HG03039 (cell line): ENCODE measurements around the gene KLF7.

Source experiments
- ATAC-seq: cut with Tn5 transposase; IDR thresholded peaks from one replicate; pipeline ENCODE4 v1.9.1; 2021; ENCODE audit warnings: mild to moderate bottlenecking, moderate library complexity; ENCODE audit not compliant: unreplicated experiment

Gene KLF7

DNA sequence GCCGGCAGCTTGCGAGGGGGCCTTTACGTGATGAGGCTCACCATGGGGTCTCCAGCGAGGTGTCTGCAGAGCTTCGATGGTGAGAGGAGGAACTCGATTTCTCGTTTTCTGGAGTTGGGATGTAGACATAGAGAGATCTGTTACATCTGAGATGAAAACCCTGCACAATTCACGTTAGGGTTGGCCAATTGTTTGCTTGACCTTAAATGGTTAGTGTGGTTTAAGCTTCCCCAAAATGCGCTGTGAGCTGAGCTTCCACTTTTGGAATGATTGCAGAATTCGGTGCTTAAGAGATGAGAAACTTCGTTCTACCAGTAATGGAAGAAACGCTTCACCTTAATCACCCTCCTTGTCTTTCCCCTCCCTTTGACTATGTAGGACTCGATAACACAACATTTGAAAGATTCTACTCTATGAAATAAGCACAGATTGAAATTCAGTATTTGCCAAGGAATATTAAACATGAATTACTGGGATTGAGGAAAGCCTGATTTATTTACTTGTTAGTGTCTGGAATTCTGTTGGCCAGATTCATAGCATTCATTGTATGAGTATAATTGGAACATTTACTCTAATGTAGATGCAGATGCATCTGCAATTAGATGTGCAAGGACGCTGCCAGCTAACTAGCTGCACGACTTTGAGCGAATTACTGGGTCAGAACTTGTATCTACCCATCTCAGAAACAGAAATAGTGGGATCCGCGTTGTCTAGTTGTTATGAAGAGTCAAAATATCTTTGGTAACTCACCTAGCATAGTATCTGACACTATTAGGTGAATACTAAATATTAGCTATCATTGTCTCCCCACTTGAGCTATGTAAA, 1.6 kb upstream of the KLF7 start:
- no peak for ATAC-seq

GRCh38 chr2:207166349-207167098, 776 bp upstream of the KLF7 start:
- ATAC-seq: peak; percentile 43

- peak; percentile 94 for ATAC-seq
These were observed 246 bp upstream of the KLF7 start for GRCh38 chr2:207166039-207166348.

DNA sequence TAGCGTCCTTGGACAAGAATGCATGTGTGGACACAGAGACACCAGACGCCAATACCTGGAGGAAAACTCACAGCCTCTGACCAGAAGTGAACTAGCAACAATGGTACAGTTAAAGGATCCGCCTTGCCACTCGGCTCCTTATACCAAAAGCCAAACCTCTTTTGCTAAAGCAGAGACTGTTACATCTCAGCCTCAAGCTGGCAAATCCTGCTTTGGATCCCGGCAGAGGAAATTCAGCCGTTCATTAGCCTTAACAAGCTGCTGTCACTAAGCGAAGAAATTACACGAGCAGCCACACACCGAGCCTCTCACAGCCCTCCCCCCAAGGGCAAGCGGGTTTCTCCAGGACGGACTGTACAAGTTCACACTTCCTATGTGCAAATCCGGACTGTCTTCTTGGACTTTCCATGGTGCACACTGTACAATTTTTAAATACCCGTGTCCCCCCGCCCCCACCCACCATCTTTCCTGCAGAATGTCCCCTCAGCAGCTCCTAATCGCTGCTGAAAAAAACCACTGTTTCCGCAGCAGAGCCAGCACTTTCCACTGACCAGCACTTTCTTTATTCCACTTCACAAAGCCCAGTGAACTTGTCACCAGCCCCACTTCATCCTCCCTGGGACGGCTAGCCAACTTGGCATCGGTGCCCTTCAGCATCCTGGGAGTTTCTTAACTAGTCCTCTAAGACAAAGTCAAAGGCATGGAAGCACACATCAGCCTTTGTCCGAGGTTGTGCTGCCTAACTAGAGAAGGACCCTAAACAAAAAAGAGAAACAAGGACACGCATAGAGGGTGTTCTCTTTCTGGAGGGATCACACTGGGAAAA, 1.5 kb downstream of the KLF7 start:
- no peak for ATAC-seq

GRCh38 chr2:207163756-207164005, 2.1 kb downstream of the KLF7 start:
- ATAC-seq: no peak

DNA sequence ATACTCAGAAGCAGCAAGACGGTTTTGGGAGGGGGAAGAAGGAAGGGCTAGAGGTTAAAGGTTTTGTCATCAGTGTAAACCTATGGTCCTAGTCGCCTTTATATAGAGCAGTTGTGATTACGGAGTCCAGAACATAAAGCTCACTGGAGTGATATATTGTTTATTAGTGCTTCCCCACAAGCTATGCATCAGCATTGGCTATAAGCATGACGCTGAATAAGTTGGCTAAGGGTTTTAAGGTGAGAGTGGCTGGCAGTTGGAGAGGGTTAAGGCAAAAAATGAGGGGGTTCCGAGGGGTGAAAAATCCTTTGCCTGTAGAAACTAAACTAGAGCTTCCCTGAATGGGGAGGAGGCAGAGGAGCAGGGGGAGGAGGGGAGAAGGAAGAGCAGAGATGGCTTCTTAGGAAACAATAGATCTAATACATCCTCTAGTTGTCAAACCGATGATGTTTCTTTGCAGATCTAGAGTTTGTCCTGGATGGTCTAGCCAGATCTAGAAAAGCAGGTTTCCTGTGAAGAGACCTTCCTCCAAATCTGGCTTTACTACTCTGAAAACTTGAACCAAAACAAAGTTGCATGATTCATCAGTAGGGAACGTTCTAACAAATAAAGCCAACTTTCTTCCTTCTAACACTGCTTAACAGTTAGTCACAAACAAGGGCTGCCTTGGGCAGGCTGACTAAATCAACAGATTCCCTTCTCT, 2.5 kb downstream of the KLF7 start:
- no peak for ATAC-seq

DNA sequence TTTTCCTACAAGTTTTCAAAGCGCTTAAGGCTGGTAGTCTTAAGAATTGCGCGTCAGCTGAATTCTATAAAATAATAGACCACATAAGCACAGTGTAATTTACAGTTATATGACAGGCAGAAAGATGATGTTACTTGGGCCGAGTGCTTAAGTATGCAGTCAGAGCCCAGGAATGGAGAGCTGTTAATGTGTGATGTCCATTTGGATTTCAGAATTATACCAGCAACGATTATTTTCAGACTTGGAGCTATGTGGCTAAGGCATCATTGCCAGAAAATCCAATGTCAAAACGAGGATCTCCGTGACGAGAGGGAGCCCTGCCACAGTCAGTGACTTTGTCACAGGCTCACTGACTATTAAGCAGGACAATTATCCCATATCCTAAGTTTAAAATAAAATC, 3.4 kb downstream of the KLF7 start:
- ATAC-seq: no peak

- ATAC-seq: no peak
These were observed 4.3 kb downstream of the KLF7 start for GRCh38 chr2:207161247-207162123.

- no peak for ATAC-seq
These were observed 5.6 kb downstream of the KLF7 start for GRCh38 chr2:207160115-207160514.

- ATAC-seq: no peak
These were observed 6.7 kb downstream of the KLF7 start for GRCh38 chr2:207159002-207159401.

- no peak for ATAC-seq
These were observed 8.0 kb downstream of the KLF7 start for GRCh38 chr2:207157731-207158130.

DNA sequence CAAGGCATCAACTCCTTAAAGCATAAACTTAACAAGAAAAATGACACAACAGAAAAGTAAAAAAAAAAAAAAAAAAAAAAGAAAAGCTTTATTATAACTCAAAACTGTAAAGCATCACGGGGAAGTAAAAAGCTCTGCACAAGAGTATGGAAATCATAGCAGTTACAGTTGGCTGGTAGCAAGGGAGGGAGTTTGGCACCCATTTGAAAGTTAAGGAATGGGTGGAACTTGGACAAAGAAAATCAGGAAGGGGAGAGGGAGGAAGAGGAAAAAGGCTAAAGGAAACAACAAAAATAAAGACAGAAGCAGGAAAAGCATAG, 8.6 kb downstream of the KLF7 start:
- no peak for ATAC-seq

GRCh38 chr2:207156451-207157161, 9.1 kb downstream of the KLF7 start:
- ATAC-seq: peak; percentile 77

DNA sequence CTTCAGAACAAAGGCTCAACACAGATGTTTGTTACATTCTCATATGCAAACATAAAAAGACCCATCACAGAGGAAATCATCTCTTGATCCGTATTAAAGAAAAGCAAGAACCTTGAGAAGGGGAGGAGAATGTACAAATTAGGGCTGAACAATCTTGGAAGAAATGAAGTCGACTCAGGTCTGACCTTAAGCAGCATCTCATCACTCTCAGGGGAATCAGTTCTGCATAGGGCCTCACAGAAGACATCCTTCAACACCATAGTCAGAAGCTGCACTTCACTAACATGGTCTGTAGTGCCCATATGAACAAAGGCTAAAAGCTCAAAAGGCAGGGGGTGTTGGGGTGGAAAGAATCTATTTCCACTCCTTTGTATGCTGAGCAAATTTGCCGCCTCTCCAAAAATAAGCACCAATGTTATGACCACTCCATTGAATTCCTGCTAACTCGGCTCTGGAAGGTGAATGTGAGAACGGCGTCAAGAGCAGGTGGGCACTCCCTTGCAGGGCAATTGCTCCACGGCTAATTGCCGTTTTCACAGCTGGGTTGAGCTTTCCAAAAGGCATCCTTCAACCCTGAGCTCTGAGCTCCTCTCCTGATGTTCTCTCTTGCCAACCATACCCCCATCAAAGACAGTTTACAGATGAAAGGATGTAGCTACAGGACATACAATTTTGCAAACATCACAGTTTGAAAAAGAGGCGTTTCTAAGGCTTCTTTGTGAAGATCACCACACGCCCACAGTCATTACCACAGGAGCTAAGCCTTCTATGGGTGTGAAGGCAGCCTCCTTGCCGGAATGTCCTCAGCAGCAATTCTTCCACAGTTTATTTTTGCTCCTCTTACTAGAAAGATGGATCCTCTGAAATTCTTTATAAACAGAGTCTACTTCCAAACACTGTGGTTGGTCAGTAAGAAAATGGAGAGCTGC, 10.0 kb downstream of the KLF7 start:
- ATAC-seq: no peak

- ATAC-seq: no peak
These were observed 10.9 kb downstream of the KLF7 start for GRCh38 chr2:207154556-207155510.

DNA sequence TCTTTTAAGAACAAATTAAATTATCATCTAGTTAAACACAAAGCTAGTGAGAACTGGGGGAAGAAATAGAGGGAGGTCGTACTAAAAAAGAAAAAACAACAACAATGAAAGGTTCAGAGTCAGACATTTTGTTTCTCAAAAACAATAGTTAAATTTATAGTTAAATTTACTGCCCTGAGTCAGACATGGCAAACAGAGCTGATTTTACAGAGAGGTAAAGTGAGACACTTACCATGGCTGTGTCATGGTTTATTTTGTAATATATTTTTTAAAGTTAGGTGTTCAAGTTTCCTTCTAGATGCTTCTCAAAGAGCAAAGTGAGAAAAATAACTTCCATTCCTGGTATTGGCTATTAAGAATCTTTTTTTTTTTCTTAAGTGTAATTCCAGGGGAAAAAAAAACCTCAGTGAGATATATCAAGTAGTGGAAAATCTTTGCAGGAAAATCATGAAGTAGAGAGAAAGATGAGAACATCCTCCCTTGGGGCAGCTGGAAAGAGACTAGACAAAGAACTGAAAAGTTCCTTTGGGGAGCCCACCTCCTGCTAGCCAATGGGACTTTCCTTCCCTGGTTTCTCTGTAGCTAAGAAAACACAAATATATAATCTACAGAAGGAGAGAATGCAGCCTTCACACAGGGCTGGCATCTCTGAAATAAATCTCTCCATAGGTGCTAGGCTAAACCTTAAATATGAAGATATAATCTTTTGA, 12.3 kb downstream of the KLF7 start:
- no peak for ATAC-seq

GRCh38 chr2:207151048-207151447, 14.7 kb downstream of the KLF7 start:
- ATAC-seq: no peak
